Measurements from ENCODE around the gene ERRFI1. TPM values are rescaled to one million over a fixed set of nuclear protein-coding genes. Genes with fewer than 3 reads are reported as not detected.

The ERRFI1 gene
- total and polyA plus RNA-seq, 2 of the 8 experiments (the other 6 are each of a cell fraction or from before 2014, with no cell fraction given), result 23.4 to 46.1 TPM

- no peak overlapping the region for H2BK15ac ChIP-seq (ENCODE audit: low read length)
- no peak overlapping the region for H3K4me2 ChIP-seq (ENCODE audit: insufficient read depth in 1 of 2, low read depth in 2 of 2, low read length in 2 of 2)
- no peaks in the 10 kb centered on the region for H4K20me1 ChIP-seq (replicated peaks in 1 of 2; ENCODE audit: control insufficient read depth in 1 of 2, insufficient read depth in 2 of 2, low read length in 2 of 2)
- H3K36me3 ChIP-seq (ENCODE audit: control insufficient read depth in 2 of 4, insufficient read depth in 4 of 4, low read length in 3 of 4), result no peaks in the 10 kb centered on the region
- no peak overlapping the region for H2BK12ac ChIP-seq (ENCODE audit: low read depth, low read length)
- DNase-seq (ENCODE audit: low read depth in 1 of 2, low spot score in 2 of 2) (no peak), FAIRE-seq (no peak)
- H3K79me2 ChIP-seq (ENCODE audit: control insufficient read depth in 1 of 2, insufficient read depth in 2 of 2, low read length in 2 of 2), result no peaks in the 10 kb centered on the region
- H2BK5ac ChIP-seq (ENCODE audit: low read depth, low read length), result no peak overlapping the region
- CTCF ChIA-PET (ENCODE audit: partially characterized antibody), result interaction anchor here (0.6 to 4.2 kb wide), 44 partner anchors 9 to 666 kb away, joined by 3 to 72 read pairs (median 4); no protein-coding TSS in a partner anchor
- H3K23me2 ChIP-seq (ENCODE audit: low read depth, low read length), result peaks cover 8% of the 10 kb centered on the region
- H3K27ac ChIP-seq (ENCODE audit: low read depth, low read length), result no peak overlapping the region
- no peak overlapping the region for H3K23ac ChIP-seq (ENCODE audit: insufficient read length)
- no peak overlapping the region for H2BK20ac ChIP-seq (ENCODE audit: low read length)
- H3K18ac ChIP-seq (ENCODE audit: extremely low read depth, low read length), result no peak overlapping the region
- 83% methylated on average over 9 of the region's 9 CpGs; no CpG with 5 or more reads in 1 of the 2 experiments for WGBS, 2 experiments (ENCODE audit: extremely low coverage in 1 of 2, insufficient coverage in 1 of 2, insufficient read length in 1 of 2, insufficient replicate concordance in 2 of 2, low coverage in 1 of 2, low lambda C conversion rate in 2 of 2, missing lambda C conversion rate in 1 of 2)
- no peak overlapping the region for H2AK5ac ChIP-seq (ENCODE audit: low read depth, low read length)
- POLR2A ChIA-PET (ENCODE audit: partially characterized antibody), result interaction anchor here (0.8 to 2.0 kb wide), 2 partner anchors 14 to 283 kb away, joined by 3 to 5 read pairs; no protein-coding TSS in a partner anchor
- no peak overlapping the region for H3K56ac ChIP-seq (replicated peaks; ENCODE audit: insufficient read length, low read depth, low read length)
- no peaks in the 10 kb centered on the region for H3K9me3 ChIP-seq (ENCODE audit: insufficient read depth in 2 of 2, low read depth in 1 of 2, low read length in 1 of 2)
- no peak overlapping the region for H2BK120ac ChIP-seq (replicated peaks; ENCODE audit: low read depth, low read length)
- no peak overlapping the region for H3K14ac ChIP-seq (ENCODE audit: insufficient read length)
- H3K27me3 ChIP-seq (replicated peaks in 1 of 4; ENCODE audit: control insufficient read depth in 3 of 4, extremely low read depth in 1 of 4, insufficient read depth in 3 of 4, low read length in 3 of 4), result peaks cover 0 to 8% (median 6%) of the 10 kb centered on the region in 4 experiments; a peak in 5 of 7 replicates
- peaks cover 9 to 14% (median 12%) of the 10 kb centered on the region in 4 experiments for H3K4me1 ChIP-seq (replicated peaks in 1 of 4; ENCODE audit: control insufficient read depth in 3 of 4, insufficient read depth in 4 of 4, low read length in 3 of 4)
- H4K5ac ChIP-seq (ENCODE audit: insufficient read length, low read depth, low read length), result no peak overlapping the region
- no peak overlapping the region for H3K4ac ChIP-seq (replicated peaks; ENCODE audit: insufficient read length, low read depth, low read length)
- H4K8ac ChIP-seq (ENCODE audit: extremely low read depth, insufficient read depth, low read length), result no peak overlapping the region
- H3K4me3 ChIP-seq (ENCODE audit: extremely low read depth in 1 of 4, insufficient read depth in 2 of 4, low read depth in 3 of 4, low read length in 4 of 4), result no peak overlapping the region
- H4K91ac ChIP-seq (replicated peaks; ENCODE audit: insufficient read length, low read length), result no peak overlapping the region
- no peak overlapping the region for H2AFZ ChIP-seq (ENCODE audit: low read length)
- H3K9ac ChIP-seq (replicated peaks in 1 of 4; ENCODE audit: extremely low read depth in 1 of 4, low read depth in 3 of 4, low read length in 3 of 4), result no peak overlapping the region
- TF ChIP-seq ASH2L (IDR thresholded peaks at IDR 0.05; ENCODE audit: low read length), result no peak
- no peak for TF ChIP-seq TAF7 (optimal IDR thresholded peaks at IDR 0.05; ENCODE audit: borderline replicate concordance, low read depth, low read length)
- TF ChIP-seq CTCF (IDR thresholded peaks at IDR 0.05; ENCODE audit: control extremely low read depth in 1 of 3, insufficient read depth in 1 of 3, low read depth in 1 of 3, low read length in 3 of 3), result peak in 2 of 3 experiments; percentile 24 to 27; a peak in 2 of 4 replicates
- peak in 1 of 2 experiments; percentile 66; a peak in 3 of 4 replicates for TF ChIP-seq RAD21 (IDR thresholded peaks at IDR 0.05 in 1 of 2, conservative IDR thresholded peaks at IDR 0.05 in 1 of 2; ENCODE audit: low read depth in 2 of 2, low read length in 2 of 2)
- H3K79me1 ChIP-seq (ENCODE audit: low read depth, low read length), result no peaks in the 10 kb centered on the region
Measured at GRCh38 chr1:8031176-8031785, 5.2 kb upstream of the ERRFI1 start.

Measured in H1 (cell line).